ENCODE measurements around the gene LIMS1.
A peak's percentile ranks its signal among the peaks of the same experiment; 100 is the strongest.
"Not testable (repeated sequence)": the region's sequence is repeated elsewhere in the genome, so short reads cannot be mapped to it uniquely, and the experiment has no call there.

LIMS1 gene

DNA sequence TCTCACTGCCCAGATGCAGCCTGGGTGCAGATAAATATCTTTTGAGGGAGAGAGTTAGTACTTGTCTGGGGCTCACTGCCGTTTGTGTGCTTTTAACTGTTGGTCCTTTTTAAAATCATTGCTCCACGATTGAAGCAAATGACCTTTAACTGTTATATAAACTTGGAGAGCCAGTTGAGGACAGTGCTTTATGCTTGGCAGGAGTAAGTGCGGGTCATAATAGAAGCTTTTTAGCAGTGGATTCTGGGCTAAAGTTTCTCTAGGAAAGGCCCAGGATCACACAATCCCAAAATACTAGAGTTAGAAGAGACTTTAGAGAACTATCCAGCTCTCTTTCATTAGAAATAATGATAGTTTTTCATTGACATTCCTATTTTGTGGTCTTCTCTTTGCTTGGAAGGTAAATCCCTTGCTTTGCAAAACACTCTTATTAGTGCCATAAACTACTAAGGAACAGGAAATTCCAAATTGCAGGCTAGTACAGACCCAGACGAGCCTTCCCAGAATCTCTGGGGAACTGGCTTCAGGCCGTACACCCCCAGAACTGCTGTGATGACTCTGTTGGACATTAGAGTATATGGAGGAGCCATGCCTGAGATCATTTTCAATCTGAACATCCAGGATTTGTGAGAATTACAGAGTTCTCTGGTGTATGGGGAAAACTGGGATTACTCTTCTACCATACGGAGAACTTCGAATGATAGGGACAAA is 19.1 kb downstream of the LIMS1 start:
- no peak for DNase-seq

DNA sequence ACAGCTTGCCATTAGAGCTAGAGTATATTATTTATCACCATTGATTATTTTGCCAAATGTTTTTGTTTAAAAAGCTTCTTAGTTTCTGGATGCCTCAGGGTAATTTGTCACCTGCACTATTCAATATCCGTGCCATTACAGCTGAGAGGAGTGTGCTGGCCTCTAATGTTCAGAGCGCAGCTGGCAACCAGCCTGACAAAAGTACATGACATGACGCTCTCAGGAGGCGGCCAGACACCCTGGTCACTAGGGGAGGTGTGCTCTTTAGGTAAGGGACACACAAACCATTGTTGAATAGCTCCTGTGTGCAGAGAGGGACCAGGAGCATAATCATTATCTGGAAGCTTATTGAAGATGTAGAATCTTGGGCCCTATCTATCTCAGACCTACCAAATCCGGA is 20.3 kb downstream of the LIMS1 start:
- no peak for DNase-seq

DNA sequence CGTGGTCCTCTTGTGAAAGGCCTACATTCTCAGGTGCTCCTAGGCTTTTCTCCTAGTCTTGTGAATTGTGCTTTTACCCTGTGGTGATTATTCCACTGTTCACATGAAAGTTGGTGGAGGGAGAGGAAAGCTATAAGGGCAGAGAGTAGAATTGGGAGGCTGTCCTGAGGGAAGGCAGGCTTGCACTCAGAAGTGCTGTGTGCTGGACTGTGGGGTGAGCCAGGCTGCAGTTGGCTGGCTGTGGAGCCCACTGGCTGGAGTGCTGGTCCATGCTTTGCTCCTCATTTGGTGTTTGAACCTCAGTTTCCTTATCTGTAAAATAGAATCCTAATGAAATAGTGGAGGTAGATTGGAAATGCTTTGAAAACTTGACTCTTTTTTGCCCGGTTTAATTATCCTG is 21.3 kb downstream of the LIMS1 start:
- DNase-seq: no peak

DNA sequence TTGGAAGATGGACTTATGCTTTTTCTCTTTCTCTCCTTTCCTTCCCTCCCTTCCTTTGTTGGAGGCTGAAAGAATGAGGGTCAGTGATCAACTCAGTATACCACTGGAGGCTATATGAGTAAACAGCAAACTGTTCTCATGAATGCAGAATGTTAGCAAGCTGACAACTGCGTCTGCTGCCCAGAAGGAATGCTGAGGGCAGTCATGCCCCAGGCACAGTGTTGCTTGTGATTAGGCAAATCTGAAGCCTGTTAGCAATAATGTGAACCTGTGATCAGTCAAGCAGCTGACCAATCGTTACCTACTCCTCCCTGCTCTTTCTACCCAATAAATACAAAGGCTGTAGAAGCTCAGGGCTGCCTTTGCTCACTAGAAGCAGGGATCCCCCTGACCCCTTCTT is 22.3 kb downstream of the LIMS1 start:
- not testable (repeated sequence) for DNase-seq

DNA sequence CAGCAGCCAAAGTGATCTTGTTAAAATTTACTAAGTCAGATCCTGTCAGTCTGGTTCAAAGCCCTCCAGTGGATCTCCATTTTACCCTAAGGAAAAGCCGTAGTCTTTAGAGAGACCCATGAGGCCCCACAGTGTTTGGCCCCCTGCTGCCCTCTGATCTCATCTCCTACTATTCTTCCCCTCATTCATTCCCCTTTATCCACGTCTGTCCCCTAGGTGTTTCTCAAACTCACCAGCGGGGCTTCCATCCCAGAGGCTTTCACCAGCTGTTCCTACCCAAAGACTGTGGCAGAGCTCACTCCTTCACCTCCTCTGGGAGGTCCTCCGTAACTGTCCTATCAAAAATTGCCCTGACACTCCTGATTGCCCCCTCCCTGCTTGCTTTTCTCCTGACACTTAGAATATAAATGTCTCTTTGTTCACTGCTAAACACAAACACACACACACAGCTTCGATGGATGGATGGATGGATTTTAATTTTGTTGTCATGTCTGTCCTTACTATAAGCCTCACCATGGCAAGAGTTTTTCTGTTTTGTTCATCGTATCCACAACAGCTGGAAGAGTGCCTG is 26.1 kb downstream of the LIMS1 start:
- DNase-seq: no peak

DNA sequence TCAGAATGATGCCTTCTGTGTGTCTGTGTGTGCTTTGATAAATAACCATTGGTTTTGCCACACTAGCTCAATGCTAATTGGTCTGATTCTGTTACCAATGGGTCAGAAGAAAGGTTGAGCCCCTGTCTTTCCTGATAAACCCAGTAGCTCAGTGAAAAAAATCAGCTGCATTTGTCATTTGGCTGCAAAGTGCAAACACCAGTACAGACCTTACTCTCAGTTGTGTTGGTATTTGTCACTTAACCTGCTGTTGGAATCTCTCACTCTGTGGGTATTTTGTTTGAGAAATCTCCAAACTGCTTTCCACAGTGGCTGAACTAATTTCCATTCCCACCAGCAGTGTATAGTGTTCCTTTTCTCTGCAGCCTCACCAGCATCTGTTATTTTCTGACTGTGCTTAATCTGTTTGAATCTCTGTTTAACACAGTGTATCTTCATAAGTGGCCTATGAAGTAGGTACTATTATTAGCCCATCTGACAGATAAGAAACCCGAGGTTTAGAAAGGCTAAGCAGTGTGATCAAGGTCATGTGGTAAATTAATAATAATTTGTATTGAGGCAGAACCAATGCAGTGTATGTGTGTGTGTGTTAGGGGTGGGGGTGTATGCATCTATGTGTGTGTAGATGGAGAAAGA is 26.7 kb downstream of the LIMS1 start:
- no peak for DNase-seq

DNA sequence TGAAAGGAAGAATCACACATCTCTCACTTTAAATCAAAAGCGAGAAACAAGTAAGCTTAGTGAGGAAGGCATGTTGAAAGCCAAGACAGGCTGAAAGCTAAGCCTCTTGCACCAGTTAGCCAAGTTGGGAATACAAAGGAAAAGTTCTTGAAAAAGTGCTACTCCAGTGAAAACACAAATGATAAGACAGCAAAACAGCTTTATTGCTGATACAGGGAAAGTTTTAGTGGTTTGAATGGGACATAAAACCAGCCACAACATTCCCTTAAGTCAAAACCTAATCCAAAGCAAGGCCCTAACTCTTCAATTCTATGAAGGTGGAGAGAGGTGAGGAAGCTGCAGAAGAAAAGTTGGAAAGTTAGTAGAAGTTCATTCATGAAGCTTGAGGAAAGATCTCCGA is 28.0 kb downstream of the LIMS1 start:
- no peak for DNase-seq

DNA sequence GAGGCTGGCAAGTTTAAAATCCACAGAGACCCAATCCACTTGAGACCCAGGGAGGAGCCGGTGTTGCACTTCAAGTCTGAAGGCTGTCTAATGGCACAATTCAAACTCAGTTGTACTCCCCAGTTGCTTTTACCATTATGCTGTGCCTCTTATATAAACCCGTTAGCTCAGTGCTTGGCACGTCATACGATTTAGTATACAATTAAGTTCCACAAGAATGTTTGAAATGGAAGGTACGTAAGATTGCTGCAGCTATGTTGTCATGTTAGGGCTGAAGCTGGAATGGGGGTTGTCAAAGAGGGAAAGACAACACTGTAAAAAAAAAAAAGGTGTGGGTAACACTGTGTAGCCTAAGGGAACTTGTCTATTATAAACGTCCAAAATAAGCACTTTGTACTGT is 30.2 kb downstream of the LIMS1 start:
- no peak for DNase-seq

DNA sequence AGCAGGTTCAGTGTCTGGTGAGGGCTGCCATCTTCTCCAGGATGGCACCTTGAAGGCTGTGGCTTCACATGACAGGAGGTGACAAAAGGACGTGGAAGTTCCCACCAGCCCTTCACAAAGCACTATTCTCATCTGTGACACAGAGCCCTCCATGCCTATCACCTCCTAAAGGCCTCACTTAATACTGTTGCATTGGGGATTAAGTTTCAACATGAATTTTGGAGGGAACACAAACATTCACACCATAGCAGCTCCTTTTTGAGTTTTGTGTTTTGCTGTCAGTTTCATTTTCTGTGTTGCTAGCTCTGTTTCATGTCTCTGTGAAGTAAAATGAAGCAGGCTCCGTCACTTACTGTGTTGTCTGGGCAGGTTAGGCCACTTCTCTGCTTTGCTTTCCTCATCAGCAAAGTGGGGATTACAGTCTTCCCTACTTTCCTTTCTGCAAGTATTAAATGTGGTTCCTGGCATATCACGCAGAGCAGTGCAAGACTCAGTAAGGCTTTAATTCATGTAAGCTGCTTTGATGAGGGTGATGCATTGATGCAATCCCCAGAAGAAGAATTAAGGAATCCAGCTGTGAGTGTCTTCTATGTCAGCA is 31.6 kb downstream of the LIMS1 start:
- DNase-seq: peak; percentile 6

DNA sequence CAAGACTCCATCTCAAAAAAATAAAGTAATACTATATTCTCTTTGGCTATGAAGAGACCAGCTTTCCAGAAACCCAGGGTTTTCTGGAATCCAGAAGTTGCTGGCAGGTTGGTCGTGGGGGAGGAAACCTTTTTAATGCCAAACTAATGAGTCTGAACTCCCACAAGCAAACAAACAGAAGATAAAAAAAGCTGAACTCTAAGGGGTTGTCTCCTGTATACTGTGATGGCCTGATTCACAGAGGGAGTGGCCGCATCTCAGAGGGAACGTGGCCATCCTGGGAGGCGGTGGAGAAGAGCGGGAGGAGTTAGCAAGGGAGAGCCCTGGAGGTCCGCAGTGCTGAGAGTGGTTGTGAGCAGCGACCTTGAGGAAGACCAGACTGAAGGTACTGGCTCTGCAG is 36.1 kb downstream of the LIMS1 start:
- DNase-seq: no peak

DNA sequence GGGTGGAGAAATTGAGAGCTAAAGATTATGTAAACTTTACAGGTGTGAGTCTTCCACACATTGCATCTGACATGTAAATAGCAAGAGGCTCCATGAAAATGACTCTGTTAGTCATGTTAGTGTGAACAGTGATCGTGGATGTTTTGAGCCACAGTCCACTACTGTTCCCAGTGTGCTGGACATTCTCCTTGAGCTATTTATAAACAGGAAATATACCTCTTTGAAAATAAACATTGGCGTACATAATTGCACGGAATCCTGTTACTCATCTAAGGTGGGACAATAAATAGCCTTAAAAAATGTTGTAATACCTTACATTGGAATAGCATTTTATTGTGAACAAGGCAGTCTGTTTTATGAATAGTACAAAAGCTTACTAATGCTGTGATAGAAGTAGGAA is 37.0 kb downstream of the LIMS1 start:
- DNase-seq: no peak

DNA sequence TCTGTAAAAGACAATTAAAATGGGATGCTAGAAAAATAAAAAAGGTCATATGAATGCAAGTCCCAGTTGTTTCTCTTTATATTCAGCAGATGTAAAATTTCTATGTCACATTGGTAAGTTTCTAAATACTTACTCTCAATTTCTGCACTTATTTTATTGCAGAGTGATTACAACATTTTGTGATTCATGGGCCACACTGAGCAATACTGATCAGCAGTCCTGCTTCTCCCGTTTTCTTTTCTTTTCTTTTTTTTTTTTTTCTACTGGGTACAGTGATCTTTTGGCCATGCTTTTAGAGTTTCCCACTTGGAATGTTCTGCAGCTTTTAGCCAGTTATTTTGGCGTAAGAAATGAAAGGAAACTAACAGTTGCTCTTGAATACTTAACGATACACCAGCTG is 38.8 kb downstream of the LIMS1 start:
- no peak for DNase-seq

DNA sequence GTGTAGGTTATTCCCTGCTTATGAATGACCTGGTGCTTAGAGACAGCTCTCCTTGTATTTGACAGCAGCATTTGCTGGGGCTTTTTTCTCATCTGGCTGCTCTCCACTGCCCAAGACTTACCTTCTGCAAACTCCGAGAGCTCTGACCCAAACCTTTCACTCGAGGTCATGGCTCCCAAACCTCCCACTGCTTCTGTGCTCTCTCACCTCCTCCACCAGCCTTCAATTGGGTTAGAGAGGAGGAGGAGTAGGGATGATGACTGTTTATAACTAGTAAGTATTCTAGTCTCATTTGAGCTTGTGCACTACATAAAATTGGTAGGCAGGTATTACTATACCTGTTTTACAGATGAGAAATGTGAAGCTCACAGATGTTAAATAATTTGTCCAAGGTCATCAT is 40.1 kb downstream of the LIMS1 start:
- DNase-seq: no peak

DNA sequence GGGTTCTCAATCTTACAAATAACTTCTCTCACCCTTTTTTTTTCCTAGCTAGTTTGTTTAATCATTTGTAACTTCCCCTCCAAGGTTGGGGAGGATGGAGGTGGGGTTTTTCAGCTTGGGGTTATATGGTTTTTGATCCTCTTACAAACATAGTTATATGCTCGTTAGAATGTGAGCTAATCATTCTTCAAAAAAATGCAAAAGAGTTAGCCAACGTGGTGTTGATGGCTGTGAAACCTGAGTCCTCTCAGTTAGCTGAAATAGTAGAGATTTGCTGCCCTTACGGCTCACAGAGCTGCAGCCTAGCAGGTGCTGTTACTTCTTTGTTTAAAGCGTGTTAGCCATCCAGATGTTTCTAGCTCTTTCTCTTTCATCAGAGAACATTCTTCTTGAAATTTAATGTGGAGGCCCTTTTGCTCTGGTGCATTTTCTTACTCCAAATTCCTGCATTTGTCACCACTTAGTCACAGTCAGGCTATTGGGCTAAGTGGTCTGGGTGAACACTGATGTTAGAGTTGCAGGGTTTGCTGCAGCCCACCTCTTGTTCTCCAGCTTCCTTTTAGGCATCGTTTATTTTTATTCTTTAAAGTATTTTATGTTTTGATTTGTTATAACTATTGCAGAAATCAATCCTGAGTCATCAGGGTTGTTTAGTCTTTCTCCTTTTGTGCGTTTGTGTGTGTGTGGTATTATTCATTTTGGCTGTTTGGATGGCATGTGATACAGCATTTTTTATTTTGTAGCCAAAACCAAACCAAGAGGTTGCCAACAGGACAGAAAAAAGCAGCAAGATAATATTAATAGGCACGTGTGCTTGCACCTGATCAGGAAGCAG is 41.1 kb downstream of the LIMS1 start:
- no peak for DNase-seq

DNA sequence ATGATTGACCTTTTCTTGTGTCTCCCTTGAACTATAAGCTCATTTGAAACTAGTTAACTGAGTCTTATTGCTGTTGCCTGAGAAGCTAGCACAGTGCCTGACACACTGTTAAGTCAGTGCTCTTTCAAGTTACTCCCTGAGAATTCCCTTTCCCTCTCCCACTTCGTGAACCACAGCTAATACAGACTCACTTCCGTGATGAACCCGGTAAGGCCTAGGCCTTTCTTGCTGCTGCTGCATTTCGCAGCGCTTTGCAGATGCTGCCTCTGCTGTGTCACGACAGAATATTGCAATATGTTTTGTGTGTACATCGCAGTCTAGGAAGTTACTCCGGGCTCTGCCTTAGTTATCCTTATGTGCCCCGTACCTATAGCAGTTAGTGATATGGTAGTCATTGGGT is 42.8 kb downstream of the LIMS1 start:
- DNase-seq: no peak

DNA sequence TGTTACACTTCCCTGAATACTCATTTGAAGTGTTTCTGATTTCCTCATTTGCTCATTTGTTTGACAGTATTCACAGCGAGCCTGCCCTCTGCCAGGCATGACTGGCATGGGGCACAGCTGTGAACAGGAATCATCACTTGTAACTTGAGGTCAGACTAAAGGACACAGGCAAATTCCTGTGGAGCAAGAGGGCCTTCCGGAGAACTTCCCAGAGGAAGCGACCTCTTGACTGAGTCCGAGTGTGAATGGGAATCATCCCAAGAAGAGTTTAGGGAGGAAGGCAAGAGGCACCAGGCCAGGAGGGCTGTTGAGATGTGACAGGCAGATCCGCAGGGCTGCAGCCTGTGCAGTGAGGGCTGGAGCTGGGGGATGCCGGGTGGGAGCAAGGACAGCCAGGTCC is 45.4 kb downstream of the LIMS1 start:
- no peak for DNase-seq

DNA sequence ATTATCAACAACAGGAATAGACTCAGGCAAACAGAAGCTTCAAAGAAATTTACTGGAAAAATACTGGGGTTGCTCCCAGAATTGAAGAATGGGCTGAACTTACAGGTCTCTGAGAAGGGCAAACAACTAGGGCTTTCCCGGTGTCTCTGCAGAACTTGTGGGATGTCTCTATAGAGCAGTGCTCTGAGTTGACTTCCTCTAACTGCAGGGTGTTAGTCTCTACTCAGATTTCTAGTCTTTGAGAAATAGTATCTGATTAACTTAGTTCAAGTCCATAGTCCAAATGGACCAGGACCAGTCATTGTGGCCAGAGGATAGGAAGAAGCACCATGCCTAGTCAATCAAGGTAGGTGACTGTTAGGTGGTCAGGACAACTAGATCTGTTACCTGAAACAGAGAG is 45.8 kb downstream of the LIMS1 start:
- DNase-seq: no peak

DNA sequence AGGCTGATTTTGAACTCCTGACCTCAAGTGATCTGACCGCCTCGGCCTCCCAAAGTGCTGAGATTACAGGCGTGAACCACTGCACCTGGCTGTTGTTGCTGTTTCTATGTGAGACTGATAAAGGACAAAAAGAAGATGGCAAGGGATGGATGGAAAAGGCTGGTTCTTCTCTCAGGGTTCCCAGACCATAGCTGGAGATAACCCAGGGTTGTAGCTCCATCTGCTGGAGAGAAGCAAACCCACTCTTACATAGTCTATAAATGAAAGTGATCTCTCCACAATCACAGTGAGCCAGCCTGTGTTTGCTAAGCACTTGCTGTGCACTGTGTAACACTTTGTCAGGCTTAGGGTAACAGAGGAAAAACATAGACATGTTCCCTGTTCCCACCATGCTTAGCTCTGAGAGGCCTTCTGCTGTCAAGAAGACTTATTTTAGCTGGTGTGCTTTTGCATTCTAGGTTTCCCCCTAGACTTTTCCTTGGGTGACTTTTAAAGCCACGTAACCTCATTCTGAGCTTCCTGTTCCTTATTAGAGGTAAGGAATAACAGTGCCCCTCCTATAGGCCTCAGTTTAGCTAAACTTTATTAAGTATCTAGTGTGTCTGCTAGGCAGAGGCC is 49.7 kb downstream of the LIMS1 start:
- DNase-seq: peak; percentile 51

DNA sequence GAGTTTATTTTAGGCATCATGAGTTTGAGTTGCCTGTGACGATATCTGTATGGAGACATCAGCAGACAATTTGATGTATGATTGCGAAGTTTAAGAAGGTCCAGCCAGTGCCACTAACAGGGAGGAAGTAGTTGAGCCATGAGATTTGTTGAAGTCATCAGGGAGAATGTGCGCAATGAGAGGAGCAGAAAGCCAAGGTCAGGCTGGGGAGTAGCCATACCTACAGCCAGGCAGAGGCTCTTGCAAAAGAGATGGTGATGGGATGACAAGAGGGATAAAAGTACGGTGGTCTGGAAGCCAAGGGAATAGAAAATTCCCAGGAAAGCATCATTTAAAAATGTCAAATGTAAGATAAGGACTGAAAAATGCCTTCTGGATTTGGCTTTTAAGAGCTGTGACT is 51.2 kb downstream of the LIMS1 start:
- DNase-seq: no peak

DNA sequence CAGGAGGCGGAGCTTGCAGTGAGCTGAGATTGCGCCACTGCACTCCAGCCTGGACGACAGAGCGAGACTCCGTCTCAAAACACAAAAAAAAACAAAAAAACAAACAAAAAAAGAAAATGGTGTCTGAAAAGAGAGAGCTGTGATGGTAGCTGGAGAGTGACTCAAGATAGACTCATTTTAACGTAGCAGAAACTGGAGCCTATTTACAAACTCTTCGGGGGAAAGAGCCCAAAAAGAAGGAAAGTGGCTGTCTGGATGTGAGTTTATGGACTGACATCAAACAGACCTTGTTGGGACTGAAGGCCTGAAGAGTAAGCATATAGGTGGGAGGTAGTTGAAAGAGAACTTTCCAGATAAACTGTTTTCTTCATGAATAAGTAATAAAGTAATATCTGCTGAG is 51.8 kb downstream of the LIMS1 start:
- DNase-seq: no peak

DNA sequence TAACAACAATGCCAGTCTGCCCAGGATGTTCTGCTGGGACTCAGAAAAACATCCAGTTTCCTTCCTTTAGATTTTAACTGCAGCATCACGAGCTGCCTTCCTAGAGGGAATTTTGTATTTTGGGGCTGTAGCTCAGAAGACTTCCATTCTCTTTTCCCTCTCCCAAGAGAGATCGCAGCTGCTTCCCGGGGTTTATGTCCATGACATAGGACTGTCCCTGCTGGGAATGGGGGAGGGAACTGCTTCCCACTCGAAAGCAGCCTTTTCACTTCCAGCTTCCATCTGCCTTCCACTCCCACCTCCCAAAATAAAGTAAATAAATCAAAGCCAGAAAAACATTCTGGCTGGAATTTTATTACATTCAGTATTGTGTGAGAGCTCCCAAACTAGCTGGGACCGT is 52.4 kb downstream of the LIMS1 start:
- DNase-seq: no peak

DNA sequence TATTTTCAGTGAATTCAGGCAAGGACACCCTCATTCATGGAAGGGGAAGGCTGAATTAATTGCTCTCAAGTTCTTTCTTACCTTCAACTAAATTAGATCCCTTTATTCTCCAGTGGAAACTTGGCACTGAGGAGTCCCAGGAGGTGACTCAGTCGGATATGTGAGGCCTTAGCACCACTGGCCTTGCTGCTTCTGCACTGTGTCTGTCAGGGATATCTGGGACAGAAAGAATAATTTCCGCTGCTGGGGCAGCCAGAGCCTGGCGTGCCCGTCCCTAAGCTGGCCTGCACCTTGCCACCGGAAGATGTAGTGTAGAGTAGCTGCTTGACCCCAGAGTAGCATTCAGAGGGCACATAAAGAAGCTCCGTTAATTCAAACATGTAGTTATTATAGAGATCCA is 53.4 kb downstream of the LIMS1 start:
- no peak for DNase-seq

DNA sequence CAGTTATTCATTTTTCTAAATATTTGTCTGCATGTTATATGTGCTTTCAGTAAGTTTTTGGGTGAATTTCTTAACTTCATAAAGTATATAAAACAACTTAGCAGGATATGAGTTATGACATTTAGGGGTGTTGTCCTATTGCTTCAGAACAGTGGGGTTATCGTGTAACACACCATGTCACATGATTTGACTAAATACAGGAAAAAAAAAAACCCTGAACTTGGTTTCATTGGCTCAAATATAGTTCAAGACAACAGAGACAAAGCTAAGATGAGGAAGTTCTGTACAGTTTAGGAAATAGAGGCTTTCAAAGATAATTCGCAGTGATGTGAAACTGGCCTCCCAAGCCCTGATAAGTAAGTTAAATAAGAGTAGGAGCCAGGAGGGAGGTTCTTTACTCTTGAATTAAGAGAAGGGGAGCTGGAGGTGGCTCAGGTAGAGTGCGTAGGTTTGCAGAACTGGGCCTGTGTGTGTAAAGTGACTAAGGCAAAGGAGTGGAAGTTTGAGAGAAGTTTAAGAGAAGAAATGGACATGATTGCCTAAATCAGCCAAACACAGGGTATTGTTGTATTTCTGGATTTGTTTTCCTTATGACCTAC is 53.9 kb downstream of the LIMS1 start:
- DNase-seq: no peak

Measured in stimulated activated CD4-positive, alpha-beta T cell treated with anti-CD3 and anti-CD28 coated beads, Interleukin-1b, Interleukin-23, amount 100 ng/mL, for 48 hours (primary cell).